Fibroblast of lung (primary cell): ENCODE results near the gene LPIN1. TPM values are rescaled to one million over a fixed set of nuclear protein-coding genes. Genes with fewer than 3 reads are reported as not detected.

Experiments
- DNase-seq, 2 donors: peaks; one replicate each; pipeline versions ENCODE4 v3.0.0 to v3.0.0-alpha.2; 2010; ENCODE audit warnings: low read depth in 2 of 2
- H2AFZ ChIP-seq: 2 replicates; pipeline ENCODE4 v1.5.1; 2012; ENCODE audit warnings: low read length, control low read depth, inconsistent platforms
- H3K27ac ChIP-seq: 2 replicates; pipeline ENCODE4 v1.5.1; 2011; ENCODE audit warnings: low read length, control low read depth; ENCODE audit not compliant: insufficient read depth
- H3K27me3 ChIP-seq: 2 replicates; pipeline ENCODE4 v1.5.1; 2011; ENCODE audit warnings: mild to moderate bottlenecking, low read length; ENCODE audit not compliant: control insufficient read depth, insufficient read depth
- H3K36me3 ChIP-seq: 2 replicates; pipeline ENCODE4 v1.5.1; 2011; ENCODE audit warnings: low read length; ENCODE audit not compliant: control insufficient read depth, insufficient read depth
- H3K4me1 ChIP-seq: 2 replicates; pipeline ENCODE4 v1.5.1; 2011; ENCODE audit warnings: low read length; ENCODE audit not compliant: control insufficient read depth, insufficient read depth; ENCODE audit errors: extremely low read depth
- H3K4me2 ChIP-seq: 2 replicates; pipeline ENCODE4 v1.5.1; 2011; ENCODE audit warnings: low read length, control low read depth; ENCODE audit not compliant: insufficient read depth; ENCODE audit errors: extremely low read depth
- H3K4me3 ChIP-seq, 4 experiments: fragments of 200-600 bp in 1 of 4; sonication (generic) in 1 of 4; replicated peaks in 1 of 4; 2 replicates each; pipeline ENCODE4 v1.5.1; 2011 to 2016; ENCODE audit warnings: low read length in 4 of 4, low read depth in 3 of 4, mild to moderate bottlenecking in 3 of 4, control low read depth in 2 of 4, inconsistent platforms in 1 of 4, mixed read lengths in 1 of 4; ENCODE audit not compliant: insufficient read depth in 1 of 4; ENCODE audit errors: control extremely low read depth in 1 of 4
- H3K79me2 ChIP-seq: 2 replicates; pipeline ENCODE4 v1.5.1; 2012; ENCODE audit warnings: mild to moderate bottlenecking, low read length, inconsistent platforms; ENCODE audit not compliant: control insufficient read depth, insufficient read depth
- H3K9ac ChIP-seq: 2 replicates; pipeline ENCODE4 v1.5.1; 2011; ENCODE audit warnings: mild to moderate bottlenecking, low read length, control low read depth; ENCODE audit not compliant: insufficient read depth
- H3K9me3 ChIP-seq: 2 replicates; pipeline ENCODE4 v1.5.1; 2012; ENCODE audit warnings: low read depth, low read length; ENCODE audit not compliant: control insufficient read depth, insufficient read depth
- H4K20me1 ChIP-seq: 2 replicates; pipeline ENCODE4 v1.5.1; 2011; ENCODE audit warnings: low read length; ENCODE audit not compliant: control insufficient read depth, insufficient read depth; ENCODE audit errors: extremely low read depth
- EZH2 ChIP-seq: IDR thresholded peaks from 2 replicates; pipeline ENCODE4 v1.5.1; 2012; ENCODE audit warnings: low read length, control low read depth, mild to moderate bottlenecking; ENCODE audit errors: missing control alignments
- polyA plus RNA-seq, 2 donors: library from polyadenylated mRNA; depleted of rRNA in 1 of 2; stranded (reverse) in 1 of 2; unstranded in 1 of 2; fragments of >200 nt; gene quantifications; 2 replicates each; pipeline ENCODE4 v1.2.1, GENCODE V29; 2011 to 2012; ENCODE audit warnings: missing spikeins in 1 of 2
- total RNA-seq: library from RNA; depleted of rRNA; stranded (reverse); fragments of >200 nt; gene quantifications from 2 replicates; pipeline ENCODE4 v1.2.1, GENCODE V29; 2014
- TF ChIP-seq, protein P1 (sequence below), 2 donors: IDR thresholded peaks in 1 of 2; conservative IDR thresholded peaks in 1 of 2; 1 replicate in 1 of 2; 2 replicates in 1 of 2; pipeline ENCODE4 v1.5.1; 2011 to 2012; ENCODE audit warnings: low read length in 2 of 2, control low read depth in 1 of 2, inconsistent platforms in 1 of 2, low read depth in 1 of 2, mild to moderate bottlenecking in 1 of 2

Gene LPIN1
- total and polyA plus RNA-seq, 2 donors (not counting 1 experiment from before 2014, with no cell fraction given): 87.8 to 205 TPM

DNA sequence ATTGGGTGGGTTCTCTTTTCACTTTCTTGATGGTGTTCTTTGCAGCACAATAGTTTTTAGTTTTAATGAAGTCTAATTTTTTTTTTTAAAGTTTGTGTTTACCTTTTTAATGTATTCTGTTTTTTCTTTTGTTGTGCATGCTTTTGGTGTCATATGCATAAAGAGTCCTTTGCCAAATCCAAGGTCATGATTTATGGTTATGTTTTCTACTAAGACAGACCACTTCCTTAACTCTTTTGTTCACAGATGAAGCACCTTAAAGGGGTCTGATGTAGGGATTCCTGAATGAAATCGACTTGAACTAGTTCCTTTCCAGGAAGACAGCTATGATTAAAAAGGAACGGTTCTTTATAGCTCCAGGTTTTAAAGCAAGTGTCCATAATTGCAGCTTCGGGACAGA is 23.1 kb downstream of the LPIN1 start:
- H3K4me2 ChIP-seq: no peak overlapping the region
- H3K36me3 ChIP-seq: peaks cover 36% of the 10 kb centered on the region

DNA sequence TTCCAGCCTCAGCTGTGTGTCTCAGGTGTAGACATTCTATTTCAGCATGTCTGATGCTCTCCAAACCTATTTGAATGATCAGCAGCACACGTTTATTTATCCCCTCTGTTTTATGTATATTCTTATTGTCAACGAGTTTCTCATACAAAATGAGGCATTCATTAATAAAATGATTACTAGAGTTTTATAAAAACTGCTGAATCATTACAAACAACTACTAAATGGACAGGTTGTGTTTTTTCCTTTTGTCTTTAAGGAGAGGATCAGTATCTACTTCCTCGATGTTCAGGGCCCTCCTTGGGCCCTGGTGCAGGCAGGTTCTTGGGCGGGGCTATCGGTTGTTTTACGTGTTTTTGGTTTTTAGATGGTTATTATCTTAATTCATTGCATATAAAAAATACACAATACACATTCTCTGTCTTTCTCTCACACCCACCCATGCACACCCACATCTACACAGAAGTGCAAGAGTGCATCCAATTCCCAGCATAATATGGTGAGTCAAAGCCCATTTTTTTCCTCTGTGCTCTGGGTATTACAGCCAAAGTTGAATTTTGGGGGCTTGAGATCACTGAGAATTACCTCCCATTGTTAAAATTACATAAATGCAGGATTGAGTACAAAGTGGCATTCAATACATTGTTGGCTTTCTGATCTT is 24.2 kb downstream of the LPIN1 start:
- H3K4me2 ChIP-seq: no peak overlapping the region
- H3K9ac ChIP-seq: no peak overlapping the region
- H3K27me3 ChIP-seq: no peaks in the 10 kb centered on the region
- TF ChIP-seq EZH2: no peak
- TF ChIP-seq, protein P1, sequence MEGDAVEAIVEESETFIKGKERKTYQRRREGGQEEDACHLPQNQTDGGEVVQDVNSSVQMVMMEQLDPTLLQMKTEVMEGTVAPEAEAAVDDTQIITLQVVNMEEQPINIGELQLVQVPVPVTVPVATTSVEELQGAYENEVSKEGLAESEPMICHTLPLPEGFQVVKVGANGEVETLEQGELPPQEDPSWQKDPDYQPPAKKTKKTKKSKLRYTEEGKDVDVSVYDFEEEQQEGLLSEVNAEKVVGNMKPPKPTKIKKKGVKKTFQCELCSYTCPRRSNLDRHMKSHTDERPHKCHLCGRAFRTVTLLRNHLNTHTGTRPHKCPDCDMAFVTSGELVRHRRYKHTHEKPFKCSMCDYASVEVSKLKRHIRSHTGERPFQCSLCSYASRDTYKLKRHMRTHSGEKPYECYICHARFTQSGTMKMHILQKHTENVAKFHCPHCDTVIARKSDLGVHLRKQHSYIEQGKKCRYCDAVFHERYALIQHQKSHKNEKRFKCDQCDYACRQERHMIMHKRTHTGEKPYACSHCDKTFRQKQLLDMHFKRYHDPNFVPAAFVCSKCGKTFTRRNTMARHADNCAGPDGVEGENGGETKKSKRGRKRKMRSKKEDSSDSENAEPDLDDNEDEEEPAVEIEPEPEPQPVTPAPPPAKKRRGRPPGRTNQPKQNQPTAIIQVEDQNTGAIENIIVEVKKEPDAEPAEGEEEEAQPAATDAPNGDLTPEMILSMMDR (conservative IDR thresholded peaks at IDR 0.05 in 1 of 2, IDR thresholded peaks at IDR 0.05 in 1 of 2; ENCODE audit: low read depth in 1 of 2, low read length in 2 of 2): no peak
- H3K79me2 ChIP-seq: peaks cover 2% of the 10 kb centered on the region
- H3K9me3 ChIP-seq: no peaks in the 10 kb centered on the region
- H2AFZ ChIP-seq: no peak overlapping the region
- H3K27ac ChIP-seq: no peak overlapping the region
- no peak for DNase-seq
- no peak overlapping the region for H3K4me3 ChIP-seq
- H3K36me3 ChIP-seq: peaks cover 29% of the 10 kb centered on the region
- H3K4me1 ChIP-seq: peaks cover 5% of the 10 kb centered on the region
- no peaks in the 10 kb centered on the region for H4K20me1 ChIP-seq

More for the DNA sequence above, 23.1 kb downstream of the LPIN1 start:
- no peak for DNase-seq
- no peak overlapping the region for H2AFZ ChIP-seq
- H3K27ac ChIP-seq: no peak overlapping the region
- TF ChIP-seq, protein P1 (conservative IDR thresholded peaks at IDR 0.05 in 1 of 2, IDR thresholded peaks at IDR 0.05 in 1 of 2; ENCODE audit: low read depth in 1 of 2, low read length in 2 of 2): no peak
- no peak for TF ChIP-seq EZH2
- H3K9ac ChIP-seq: no peak overlapping the region
- peaks cover 12% of the 10 kb centered on the region for H3K79me2 ChIP-seq
- peaks cover 3% of the 10 kb centered on the region for H3K4me1 ChIP-seq
- H3K9me3 ChIP-seq: no peaks in the 10 kb centered on the region
- no peak overlapping the region for H3K4me3 ChIP-seq
- no peaks in the 10 kb centered on the region for H3K27me3 ChIP-seq
- no peaks in the 10 kb centered on the region for H4K20me1 ChIP-seq

DNA sequence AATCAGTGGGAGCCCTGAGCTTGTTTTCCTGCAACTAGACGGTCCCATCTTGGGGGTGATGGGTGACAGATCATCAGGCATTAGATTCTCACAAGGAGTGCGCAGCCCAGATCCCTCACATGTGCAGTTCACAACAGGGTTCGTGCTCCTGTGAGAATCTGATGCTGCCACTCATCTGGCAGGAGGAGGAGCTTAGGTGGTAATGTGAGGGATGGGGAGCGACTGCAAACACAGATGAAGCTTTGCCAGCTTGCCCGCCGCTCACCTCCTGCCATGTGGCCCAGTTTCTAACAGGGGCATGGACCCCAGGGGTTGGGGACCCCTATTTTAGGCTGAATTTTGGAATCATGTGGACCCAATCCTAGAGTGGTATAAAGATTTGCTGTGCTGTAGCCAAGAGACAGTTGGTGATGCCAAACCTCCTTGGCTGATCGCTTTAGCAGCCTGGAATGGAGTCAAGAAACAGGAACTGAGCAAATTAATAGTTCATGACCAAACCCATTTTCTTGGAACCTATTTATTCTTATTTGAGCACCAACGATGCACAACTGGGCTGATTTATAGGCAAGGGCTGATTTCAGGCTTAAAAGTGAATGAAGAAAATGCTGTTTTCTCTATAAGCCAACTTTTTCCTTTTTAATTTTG is 25.7 kb downstream of the LPIN1 start:
- Histone ChIP-seq H3K79me2 (peaks cover 1% of the 10 kb centered on the region), H3K9ac (no peak overlapping the region), H3K27me3 (no peaks in the 10 kb centered on the region), H2AFZ (no peak overlapping the region), H3K4me3 (no peak overlapping the region), H3K27ac (no peak overlapping the region), H3K4me2 (no peak overlapping the region), H3K9me3 (no peaks in the 10 kb centered on the region), H3K36me3 (peaks cover 27% of the 10 kb centered on the region), H4K20me1 (no peaks in the 10 kb centered on the region), H3K4me1 (peaks cover 5% of the 10 kb centered on the region)
- no peak for DNase-seq
- TF ChIP-seq, protein P1 (conservative IDR thresholded peaks at IDR 0.05 in 1 of 2, IDR thresholded peaks at IDR 0.05 in 1 of 2; ENCODE audit: low read depth in 1 of 2, low read length in 2 of 2): no peak
- no peak for TF ChIP-seq EZH2
